ENCODE results near the gene NCOA5. TPM values are rescaled to one million over a fixed set of nuclear protein-coding genes. Genes with fewer than 3 reads are reported as not detected.

NCOA5 gene
- total and polyA plus RNA-seq, 10 of the 15 experiments (the other 5 are each of a cell fraction or from before 2014, with no cell fraction given) = 7.7 to 38.1 (median 30.1) TPM

GRCh38 chr20:46036370-46036769 lies 53.4 kb downstream of the NCOA5 start:
- H3K4me1 ChIP-seq (ENCODE audit: control insufficient read depth, insufficient read depth, low read length) = no peaks in the 10 kb centered on the region
- H2AFZ ChIP-seq (ENCODE audit: control insufficient read depth, low read depth, low read length) = no peak overlapping the region
- no TSS peak for BruUV-seq (replicated peaks)
- no peak for DNase-seq (ENCODE audit: low read depth, low spot score)
- no peak for FAIRE-seq
- intact Hi-C loops (cut with micrococcal nuclease; ENCODE audit: unreplicated experiment) = no loop called here
- in situ Hi-C loops (cut with MboI) = no loop called here
- ChIA-PET SMC1A (ENCODE audit: uncharacterized antibody, unreplicated experiment) (no interaction called here), RAD21 (ENCODE audit: unreplicated experiment) (interaction anchor here (0.6 kb wide), 1 partner anchor 25 kb away, joined by 3 read pairs; no protein-coding TSS in a partner anchor), CTCF (no interaction called here), POLR2A (no interaction called here)
- no peak for ATAC-seq
- H3K27ac ChIP-seq (ENCODE audit: control insufficient read depth, insufficient read depth) = no peak overlapping the region
- no peaks in the 10 kb centered on the region for H3K79me2 ChIP-seq (ENCODE audit: control insufficient read depth, insufficient read depth, low read length)
- H4K20me1 ChIP-seq (ENCODE audit: control insufficient read depth, insufficient read depth) = no peaks in the 10 kb centered on the region; the same call in 1 of the 2 replicates
- H3K4me2 ChIP-seq (ENCODE audit: control insufficient read depth, insufficient read depth) = no peak overlapping the region
- 64% methylated on average over 8 of the region's 8 CpGs for WGBS (ENCODE audit: insufficient coverage, insufficient replicate concordance, low lambda C conversion rate, missing lambda C conversion rate)
- H3K9me3 ChIP-seq (replicated peaks; ENCODE audit: control insufficient read depth, insufficient read depth, low read length) = no peaks in the 10 kb centered on the region
- no peak overlapping the region for H3K9ac ChIP-seq (ENCODE audit: control insufficient read depth, insufficient read depth, low read length)
- H3K4me3 ChIP-seq = no peak overlapping the region
- peaks cover 2 to 3% of the 10 kb centered on the region in 2 experiments for H3K27me3 ChIP-seq (replicated peaks in 1 of 2; ENCODE audit: control insufficient read depth in 2 of 2, insufficient read depth in 2 of 2, low read length in 1 of 2)
- H3K36me3 ChIP-seq (ENCODE audit: control insufficient read depth in 2 of 2, insufficient read depth in 2 of 2, low read length in 1 of 2) = no peaks in the 10 kb centered on the region
- no peak for TF ChIP-seq EP300 (IDR thresholded peaks at IDR 0.05; ENCODE audit: borderline replicate concordance in 1 of 2, control insufficient read depth in 1 of 2, low read depth in 2 of 2, low read length in 2 of 2)
- no peak for TF ChIP-seq RAD21 (IDR thresholded peaks at IDR 0.05; ENCODE audit: insufficient read depth, low read depth, low read length)
- no peak for TF ChIP-seq CTCF (IDR thresholded peaks at IDR 0.05 in 2 of 3, conservative IDR thresholded peaks at IDR 0.05 in 1 of 3; ENCODE audit: control insufficient read depth in 2 of 3, extremely low read depth in 1 of 3, insufficient read depth in 1 of 3, low read depth in 3 of 3, low read length in 3 of 3)
- no peak for TF ChIP-seq REST (IDR thresholded peaks at IDR 0.05; ENCODE audit: low read depth, low read length)
- no peak for TF ChIP-seq NR2C2 (IDR thresholded peaks at IDR 0.05; ENCODE audit: borderline replicate concordance, control insufficient read depth, insufficient read length, low read depth)
- no peak for TF ChIP-seq TBL1XR1 (IDR thresholded peaks at IDR 0.05; ENCODE audit: low read depth, low read length)
- no peak for TF ChIP-seq CEBPZ (IDR thresholded peaks at IDR 0.05; ENCODE audit: low read depth, low read length)
- TF ChIP-seq SPI1 (IDR thresholded peaks at IDR 0.05; ENCODE audit: borderline replicate concordance, insufficient read depth, low read depth, low read length) = no peak
- no peak for TF ChIP-seq JUND (IDR thresholded peaks at IDR 0.05; ENCODE audit: low read depth, low read length)
- TF ChIP-seq SIN3A (IDR thresholded peaks at IDR 0.05; ENCODE audit: low read depth, low read length) = no peak
- TF ChIP-seq TARDBP (IDR thresholded peaks at IDR 0.05; ENCODE audit: borderline replicate concordance) = no peak

Measured in GM12878 (cell line).